Epithelial cell of esophagus (primary cell): ENCODE data around the gene RAPGEF3.

Experiments used
- DNase-seq: peaks from one replicate; pipeline ENCODE4 v3.0.0; 2010; ENCODE audit warnings: low read depth
- H3K4me3 ChIP-seq: 2 replicates; pipeline ENCODE4 v1.5.1; 2011; ENCODE audit warnings: mild to moderate bottlenecking, low read length, control low read depth
- CTCF ChIP-seq: IDR thresholded peaks from 2 replicates; pipeline ENCODE4 v1.5.1; 2011; ENCODE audit warnings: low read depth, mild to moderate bottlenecking, low read length, control low read depth, inconsistent platforms; ENCODE audit not compliant: insufficient read depth; ENCODE audit errors: missing control alignments

The RAPGEF3 gene

GRCh38 chr12:47722941-47723631 lies 35.6 kb downstream of the RAPGEF3 start:
- H3K4me3 ChIP-seq = no peak overlapping the region
- peak; percentile 72 for DNase-seq
- no peak for TF ChIP-seq CTCF

GRCh38 chr12:47722136-47722834 lies 36.4 kb downstream of the RAPGEF3 start:
- no peak overlapping the region for H3K4me3 ChIP-seq
- TF ChIP-seq CTCF = no peak
- DNase-seq = no peak

- DNase-seq = no peak
- no peak for TF ChIP-seq CTCF
- no peak overlapping the region for H3K4me3 ChIP-seq
Measured at GRCh38 chr12:47721431-47721973, 37.2 kb downstream of the RAPGEF3 start.

GRCh38 chr12:47718531-47718930 lies 40.1 kb downstream of the RAPGEF3 start:
- DNase-seq = no peak
- TF ChIP-seq CTCF = no peak
- no peak overlapping the region for H3K4me3 ChIP-seq

- DNase-seq = peak; percentile 65
Measured at GRCh38 chr12:47717443-47718193, 41.1 kb downstream of the RAPGEF3 start.

GRCh38 chr12:47717046-47717442 lies 41.6 kb downstream of the RAPGEF3 start:
- no peak for TF ChIP-seq CTCF
- DNase-seq = no peak
- no peak overlapping the region for H3K4me3 ChIP-seq

More at GRCh38 chr12:47717443-47718193, 41.1 kb downstream of the RAPGEF3 start:
- peak; percentile 68 for TF ChIP-seq CTCF
- no peak overlapping the region for H3K4me3 ChIP-seq
